ENCODE data around the gene GSX1. TPM values are rescaled to one million over a fixed set of nuclear protein-coding genes. Genes with fewer than 3 reads are reported as not detected.

Gene GSX1
- total and polyA plus RNA-seq, 9 of the 15 experiments (the other 6 are each of a cell fraction or from before 2014, with no cell fraction given), result not detected

DNA sequence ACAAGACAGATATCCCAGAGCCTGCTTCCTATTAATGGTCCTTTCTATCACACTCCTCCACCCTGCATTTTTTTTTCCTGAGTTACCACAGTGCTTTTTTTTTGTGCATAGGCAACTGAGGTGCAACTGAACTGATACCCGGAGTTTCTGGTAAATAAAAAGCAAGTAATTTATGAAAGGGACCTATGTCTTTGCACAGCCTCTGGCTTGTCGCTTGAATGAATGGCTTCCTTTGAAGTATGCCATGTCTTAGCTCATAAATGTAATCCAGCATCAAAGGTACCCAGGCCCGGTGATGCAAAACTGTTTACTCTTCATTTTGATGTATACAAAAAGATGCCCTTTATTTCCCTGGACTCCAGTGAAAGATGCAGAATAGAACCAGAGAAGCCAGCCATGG is 31.8 kb downstream of the GSX1 start (continued):
- TF ChIP-seq, protein P1, sequence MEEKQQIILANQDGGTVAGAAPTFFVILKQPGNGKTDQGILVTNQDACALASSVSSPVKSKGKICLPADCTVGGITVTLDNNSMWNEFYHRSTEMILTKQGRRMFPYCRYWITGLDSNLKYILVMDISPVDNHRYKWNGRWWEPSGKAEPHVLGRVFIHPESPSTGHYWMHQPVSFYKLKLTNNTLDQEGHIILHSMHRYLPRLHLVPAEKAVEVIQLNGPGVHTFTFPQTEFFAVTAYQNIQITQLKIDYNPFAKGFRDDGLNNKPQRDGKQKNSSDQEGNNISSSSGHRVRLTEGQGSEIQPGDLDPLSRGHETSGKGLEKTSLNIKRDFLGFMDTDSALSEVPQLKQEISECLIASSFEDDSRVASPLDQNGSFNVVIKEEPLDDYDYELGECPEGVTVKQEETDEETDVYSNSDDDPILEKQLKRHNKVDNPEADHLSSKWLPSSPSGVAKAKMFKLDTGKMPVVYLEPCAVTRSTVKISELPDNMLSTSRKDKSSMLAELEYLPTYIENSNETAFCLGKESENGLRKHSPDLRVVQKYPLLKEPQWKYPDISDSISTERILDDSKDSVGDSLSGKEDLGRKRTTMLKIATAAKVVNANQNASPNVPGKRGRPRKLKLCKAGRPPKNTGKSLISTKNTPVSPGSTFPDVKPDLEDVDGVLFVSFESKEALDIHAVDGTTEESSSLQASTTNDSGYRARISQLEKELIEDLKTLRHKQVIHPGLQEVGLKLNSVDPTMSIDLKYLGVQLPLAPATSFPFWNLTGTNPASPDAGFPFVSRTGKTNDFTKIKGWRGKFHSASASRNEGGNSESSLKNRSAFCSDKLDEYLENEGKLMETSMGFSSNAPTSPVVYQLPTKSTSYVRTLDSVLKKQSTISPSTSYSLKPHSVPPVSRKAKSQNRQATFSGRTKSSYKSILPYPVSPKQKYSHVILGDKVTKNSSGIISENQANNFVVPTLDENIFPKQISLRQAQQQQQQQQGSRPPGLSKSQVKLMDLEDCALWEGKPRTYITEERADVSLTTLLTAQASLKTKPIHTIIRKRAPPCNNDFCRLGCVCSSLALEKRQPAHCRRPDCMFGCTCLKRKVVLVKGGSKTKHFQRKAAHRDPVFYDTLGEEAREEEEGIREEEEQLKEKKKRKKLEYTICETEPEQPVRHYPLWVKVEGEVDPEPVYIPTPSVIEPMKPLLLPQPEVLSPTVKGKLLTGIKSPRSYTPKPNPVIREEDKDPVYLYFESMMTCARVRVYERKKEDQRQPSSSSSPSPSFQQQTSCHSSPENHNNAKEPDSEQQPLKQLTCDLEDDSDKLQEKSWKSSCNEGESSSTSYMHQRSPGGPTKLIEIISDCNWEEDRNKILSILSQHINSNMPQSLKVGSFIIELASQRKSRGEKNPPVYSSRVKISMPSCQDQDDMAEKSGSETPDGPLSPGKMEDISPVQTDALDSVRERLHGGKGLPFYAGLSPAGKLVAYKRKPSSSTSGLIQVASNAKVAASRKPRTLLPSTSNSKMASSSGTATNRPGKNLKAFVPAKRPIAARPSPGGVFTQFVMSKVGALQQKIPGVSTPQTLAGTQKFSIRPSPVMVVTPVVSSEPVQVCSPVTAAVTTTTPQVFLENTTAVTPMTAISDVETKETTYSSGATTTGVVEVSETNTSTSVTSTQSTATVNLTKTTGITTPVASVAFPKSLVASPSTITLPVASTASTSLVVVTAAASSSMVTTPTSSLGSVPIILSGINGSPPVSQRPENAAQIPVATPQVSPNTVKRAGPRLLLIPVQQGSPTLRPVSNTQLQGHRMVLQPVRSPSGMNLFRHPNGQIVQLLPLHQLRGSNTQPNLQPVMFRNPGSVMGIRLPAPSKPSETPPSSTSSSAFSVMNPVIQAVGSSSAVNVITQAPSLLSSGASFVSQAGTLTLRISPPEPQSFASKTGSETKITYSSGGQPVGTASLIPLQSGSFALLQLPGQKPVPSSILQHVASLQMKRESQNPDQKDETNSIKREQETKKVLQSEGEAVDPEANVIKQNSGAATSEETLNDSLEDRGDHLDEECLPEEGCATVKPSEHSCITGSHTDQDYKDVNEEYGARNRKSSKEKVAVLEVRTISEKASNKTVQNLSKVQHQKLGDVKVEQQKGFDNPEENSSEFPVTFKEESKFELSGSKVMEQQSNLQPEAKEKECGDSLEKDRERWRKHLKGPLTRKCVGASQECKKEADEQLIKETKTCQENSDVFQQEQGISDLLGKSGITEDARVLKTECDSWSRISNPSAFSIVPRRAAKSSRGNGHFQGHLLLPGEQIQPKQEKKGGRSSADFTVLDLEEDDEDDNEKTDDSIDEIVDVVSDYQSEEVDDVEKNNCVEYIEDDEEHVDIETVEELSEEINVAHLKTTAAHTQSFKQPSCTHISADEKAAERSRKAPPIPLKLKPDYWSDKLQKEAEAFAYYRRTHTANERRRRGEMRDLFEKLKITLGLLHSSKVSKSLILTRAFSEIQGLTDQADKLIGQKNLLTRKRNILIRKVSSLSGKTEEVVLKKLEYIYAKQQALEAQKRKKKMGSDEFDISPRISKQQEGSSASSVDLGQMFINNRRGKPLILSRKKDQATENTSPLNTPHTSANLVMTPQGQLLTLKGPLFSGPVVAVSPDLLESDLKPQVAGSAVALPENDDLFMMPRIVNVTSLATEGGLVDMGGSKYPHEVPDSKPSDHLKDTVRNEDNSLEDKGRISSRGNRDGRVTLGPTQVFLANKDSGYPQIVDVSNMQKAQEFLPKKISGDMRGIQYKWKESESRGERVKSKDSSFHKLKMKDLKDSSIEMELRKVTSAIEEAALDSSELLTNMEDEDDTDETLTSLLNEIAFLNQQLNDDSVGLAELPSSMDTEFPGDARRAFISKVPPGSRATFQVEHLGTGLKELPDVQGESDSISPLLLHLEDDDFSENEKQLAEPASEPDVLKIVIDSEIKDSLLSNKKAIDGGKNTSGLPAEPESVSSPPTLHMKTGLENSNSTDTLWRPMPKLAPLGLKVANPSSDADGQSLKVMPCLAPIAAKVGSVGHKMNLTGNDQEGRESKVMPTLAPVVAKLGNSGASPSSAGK (IDR thresholded peaks at IDR 0.05), result no peak
- TF ChIP-seq XRCC4 (IDR thresholded peaks at IDR 0.05; ENCODE audit: extremely low read depth, insufficient read depth, insufficient read length), result no peak
- no peak for TF ChIP-seq ZNF764 (CRISPR knock-in tag; IDR thresholded peaks at IDR 0.05; ENCODE audit: low read depth)
- no peak for TF ChIP-seq POLR2H (tag; IDR thresholded peaks at IDR 0.05; ENCODE audit: low read depth)
- TF ChIP-seq ZNF143 (CRISPR knock-in tag; IDR thresholded peaks at IDR 0.05), result no peak
- TF ChIP-seq SETDB1 (IDR thresholded peaks at IDR 0.05; ENCODE audit: low read length), result no peak
- no peak for TF ChIP-seq ZNF740 (CRISPR knock-in tag; IDR thresholded peaks at IDR 0.05)
- TF ChIP-seq ZNF740 (tag; IDR thresholded peaks at IDR 0.05), result no peak
- TF ChIP-seq GTF3C2 (IDR thresholded peaks at IDR 0.05; ENCODE audit: borderline replicate concordance, extremely low read depth, insufficient read length), result no peak

All from K562 (cell line).